ENCODE data around the gene TENM3. TPM values are rescaled to one million over a fixed set of nuclear protein-coding genes. Genes with fewer than 3 reads are reported as not detected.
A peak's percentile ranks its signal among the peaks of the same experiment; 100 is the strongest.

TENM3 gene
- total RNA-seq, 1 experiment from 2014 or later, result 34.1 TPM

- intact Hi-C loops (cut with micrococcal nuclease), result no loop called here
- H3K27ac Mint-ChIP-seq (ENCODE audit: low read depth, unreplicated experiment), result peak overlapping the region; percentile 60
- no peak for DNase-seq (ENCODE audit: unreplicated experiment)
- H3K9me3 Mint-ChIP-seq (ENCODE audit: unreplicated experiment), result no peaks in the 10 kb centered on the region
- ChIA-PET POLR2A (no interaction called here), CTCF (interaction anchor here (0.8 kb wide), 2 partner anchors 13 to 53 kb away, joined by 3 to 4 read pairs; no protein-coding TSS in a partner anchor)
- peaks cover 17% of the 10 kb centered on the region for H3K4me1 Mint-ChIP-seq (ENCODE audit: insufficient read depth, unreplicated experiment)
- no peaks in the 10 kb centered on the region for H3K27me3 Mint-ChIP-seq (ENCODE audit: insufficient read depth, unreplicated experiment)
- BruUV-seq (replicated peaks), result no TSS peak
- H3K4me3 Mint-ChIP-seq (ENCODE audit: unreplicated experiment), result no peak overlapping the region
- TF ChIP-seq CTCF (IDR thresholded peaks at IDR 0.05; ENCODE audit: unreplicated experiment), result no peak
- no peaks in the 10 kb centered on the region for H3K36me3 Mint-ChIP-seq (ENCODE audit: insufficient read depth, unreplicated experiment)
Observed at GRCh38 chr4:182818926-182819730, 575.9 kb downstream of the TENM3 start.

- H3K27me3 Mint-ChIP-seq (ENCODE audit: insufficient read depth, unreplicated experiment), result no peaks in the 10 kb centered on the region
- no peak for TF ChIP-seq CTCF (IDR thresholded peaks at IDR 0.05; ENCODE audit: unreplicated experiment)
- no TSS peak for BruUV-seq (replicated peaks)
- peaks cover 17% of the 10 kb centered on the region for H3K4me1 Mint-ChIP-seq (ENCODE audit: insufficient read depth, unreplicated experiment)
- H3K27ac Mint-ChIP-seq (ENCODE audit: low read depth, unreplicated experiment), result no peak overlapping the region
- POLR2A ChIA-PET, result no interaction called here
- DNase-seq (ENCODE audit: unreplicated experiment), result no peak
- no peak overlapping the region for H3K4me3 Mint-ChIP-seq (ENCODE audit: unreplicated experiment)
- CTCF ChIA-PET, result interaction anchor here (0.7 to 0.8 kb wide), 2 partner anchors 54 to 527 kb away, joined by 3 read pairs; no protein-coding TSS in a partner anchor
- H3K36me3 Mint-ChIP-seq (ENCODE audit: insufficient read depth, unreplicated experiment), result no peaks in the 10 kb centered on the region
- intact Hi-C loops (cut with micrococcal nuclease), result no loop called here
- H3K9me3 Mint-ChIP-seq (ENCODE audit: unreplicated experiment), result no peaks in the 10 kb centered on the region
Observed at GRCh38 chr4:182819751-182820150, 576.5 kb downstream of the TENM3 start.

GRCh38 chr4:182822554-182822953 is 579.4 kb downstream of the TENM3 start:
- no peak overlapping the region for H3K4me3 Mint-ChIP-seq (ENCODE audit: unreplicated experiment)
- ChIA-PET CTCF (no interaction called here), POLR2A (interaction anchor here (0.6 kb wide), 1 partner anchor 372 kb away, joined by 3 read pairs; no protein-coding TSS in a partner anchor)
- no peaks in the 10 kb centered on the region for H3K9me3 Mint-ChIP-seq (ENCODE audit: unreplicated experiment)
- no peaks in the 10 kb centered on the region for H3K36me3 Mint-ChIP-seq (ENCODE audit: insufficient read depth, unreplicated experiment)
- DNase-seq (ENCODE audit: unreplicated experiment), result no peak
- H3K27me3 Mint-ChIP-seq (ENCODE audit: insufficient read depth, unreplicated experiment), result no peaks in the 10 kb centered on the region
- no peak overlapping the region for H3K27ac Mint-ChIP-seq (ENCODE audit: low read depth, unreplicated experiment)
- peaks cover 13% of the 10 kb centered on the region for H3K4me1 Mint-ChIP-seq (ENCODE audit: insufficient read depth, unreplicated experiment)
- intact Hi-C loops (cut with micrococcal nuclease), result no loop called here
- TF ChIP-seq CTCF (IDR thresholded peaks at IDR 0.05; ENCODE audit: unreplicated experiment), result no peak
- BruUV-seq (replicated peaks), result no TSS peak

- Mint-ChIP-seq H3K9me3 (ENCODE audit: unreplicated experiment) (no peaks in the 10 kb centered on the region), H3K4me1 (ENCODE audit: insufficient read depth, unreplicated experiment) (peaks cover 3% of the 10 kb centered on the region), H3K27ac (ENCODE audit: low read depth, unreplicated experiment) (no peak overlapping the region), H3K4me3 (ENCODE audit: unreplicated experiment) (no peak overlapping the region), H3K36me3 (ENCODE audit: insufficient read depth, unreplicated experiment) (no peaks in the 10 kb centered on the region), H3K27me3 (ENCODE audit: insufficient read depth, unreplicated experiment) (no peaks in the 10 kb centered on the region)
- ChIA-PET CTCF (no interaction called here), POLR2A (no interaction called here)
- intact Hi-C loops (cut with micrococcal nuclease), result no loop called here
- no peak for TF ChIP-seq CTCF (IDR thresholded peaks at IDR 0.05; ENCODE audit: unreplicated experiment)
- BruUV-seq (replicated peaks), result no TSS peak
- no peak for DNase-seq (ENCODE audit: unreplicated experiment)
Observed at GRCh38 chr4:182823576-182823975, 580.4 kb downstream of the TENM3 start.
